Esophagus squamous epithelium (tissue), 5 donors: ENCODE results near the gene HMGN3. TPM values are rescaled to one million over a fixed set of nuclear protein-coding genes. Genes with fewer than 3 reads are reported as not detected.

ENCODE experiments used
- DNase-seq: peaks from one replicate; lab custom pipeline; 2025; lab: John Stamatoyannopoulos, UW
- H3K27ac ChIP-seq, 4 donors: fragments of 200-600 bp; sonication (generic); one replicate each; pipeline ENCODE4 v1.5.1; 2016 to 2019; ENCODE audit warnings: mild to moderate bottlenecking in 1 of 4
- H3K27me3 ChIP-seq, 4 donors: fragments of 200-600 bp; sonication (generic); 1 replicate in 3 of 4; 2 replicates in 1 of 4; pipeline versions ENCODE4 v1.5.1 to v1.6.0; 2017 to 2021; ENCODE audit warnings: antibody characterized with exemption in 1 of 4
- H3K36me3 ChIP-seq, 3 donors: fragments of 200-600 bp; sonication (generic); one replicate each; pipeline ENCODE4 v1.5.1; 2016 to 2019
- H3K4me1 ChIP-seq, 3 donors: fragments of 200-600 bp; sonication (generic); one replicate each; pipeline ENCODE4 v1.5.1; 2017 to 2019
- H3K4me3 ChIP-seq, 4 donors: fragments of 200-600 bp; sonication (generic); 1 replicate in 3 of 4; 2 replicates in 1 of 4; pipeline ENCODE4 v1.5.1; 2016 to 2019; ENCODE audit warnings: mild to moderate bottlenecking in 2 of 4, moderate library complexity in 1 of 4
- H3K9me3 ChIP-seq, 3 donors: fragments of 200-600 bp; sonication (generic); one replicate each; pipeline ENCODE4 v1.5.1; 2016 to 2019
- POLR2A ChIP-seq, 4 donors: fragments of 450-650 bp; IDR thresholded peaks; one replicate each; pipeline ENCODE4 v1.6.1; 2017; ENCODE audit warnings: antibody characterized with exemption in 4 of 4, mild to moderate bottlenecking in 4 of 4, moderate library complexity in 3 of 4
- WGBS, 2 donors: methylation state at CpG; one replicate each; pipeline ENCODE4 v1.1.5; 2018; 5-methylcytosine and 5-hydroxymethylcytosine counted together
- intact Hi-C: fragments of 100-400 bp; cut with DNase I; formaldehyde crosslinking; loops from one replicate; pipeline ENCODE4 v1.15.0; 2022
- total RNA-seq, 4 donors: library from RNA; depleted of rRNA; stranded (reverse); fragments of >200 nt; gene quantifications; one replicate each; pipeline ENCODE4 v1.1.0, GENCODE V29; 2016
- TF ChIP-seq, protein P1 (sequence below), 6 experiments: fragments of 450-650 bp in 4 of 6; fragments of 200-600 bp in 2 of 6; sonication (generic) in 2 of 6; IDR thresholded peaks; one replicate each; pipeline ENCODE4 v1.5.1; 2016 to 2019; ENCODE audit warnings: antibody characterized with exemption in 6 of 6, mild to moderate bottlenecking in 4 of 6, moderate library complexity in 4 of 6
- donor health status: DM: yes; HTN: yes; CAD: no.

HMGN3 gene
- total RNA-seq, 4 donors from 2014 or later = 49.3 to 68.5 (median 55.2) TPM

DNA sequence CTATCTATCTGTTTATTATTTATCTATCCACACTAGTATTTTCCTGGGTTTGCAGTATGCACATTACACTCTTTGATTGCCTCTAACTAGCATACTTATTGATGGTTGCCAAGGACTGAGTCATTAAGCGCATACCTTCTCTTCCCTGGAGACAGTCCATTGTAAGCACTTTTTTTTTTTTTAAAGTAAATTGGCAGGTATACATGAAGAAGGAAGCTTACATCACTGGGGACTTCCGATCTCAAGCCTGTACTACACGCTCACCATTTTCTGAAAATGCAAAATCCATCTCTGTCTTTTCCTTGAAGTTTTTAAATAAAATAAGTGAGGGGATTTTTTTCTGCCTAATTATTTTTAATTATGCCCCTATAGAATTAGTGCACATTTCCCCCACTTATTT, 63.5 kb downstream of the HMGN3 start:
- H3K27me3 ChIP-seq = no peaks in the 10 kb centered on the region
- no peak overlapping the region for H3K4me3 ChIP-seq
- no peaks in the 10 kb centered on the region for H3K36me3 ChIP-seq
- H3K4me1 ChIP-seq = peaks cover 0 to 20% (median 2%) of the 10 kb centered on the region in 3 donors
- no peak for DNase-seq
- no peak overlapping the region for H3K27ac ChIP-seq
- intact Hi-C loops = no loop called here
- peaks cover 0 to 2% (median 0%) of the 10 kb centered on the region in 3 donors for H3K9me3 ChIP-seq
- TF ChIP-seq, protein P1, sequence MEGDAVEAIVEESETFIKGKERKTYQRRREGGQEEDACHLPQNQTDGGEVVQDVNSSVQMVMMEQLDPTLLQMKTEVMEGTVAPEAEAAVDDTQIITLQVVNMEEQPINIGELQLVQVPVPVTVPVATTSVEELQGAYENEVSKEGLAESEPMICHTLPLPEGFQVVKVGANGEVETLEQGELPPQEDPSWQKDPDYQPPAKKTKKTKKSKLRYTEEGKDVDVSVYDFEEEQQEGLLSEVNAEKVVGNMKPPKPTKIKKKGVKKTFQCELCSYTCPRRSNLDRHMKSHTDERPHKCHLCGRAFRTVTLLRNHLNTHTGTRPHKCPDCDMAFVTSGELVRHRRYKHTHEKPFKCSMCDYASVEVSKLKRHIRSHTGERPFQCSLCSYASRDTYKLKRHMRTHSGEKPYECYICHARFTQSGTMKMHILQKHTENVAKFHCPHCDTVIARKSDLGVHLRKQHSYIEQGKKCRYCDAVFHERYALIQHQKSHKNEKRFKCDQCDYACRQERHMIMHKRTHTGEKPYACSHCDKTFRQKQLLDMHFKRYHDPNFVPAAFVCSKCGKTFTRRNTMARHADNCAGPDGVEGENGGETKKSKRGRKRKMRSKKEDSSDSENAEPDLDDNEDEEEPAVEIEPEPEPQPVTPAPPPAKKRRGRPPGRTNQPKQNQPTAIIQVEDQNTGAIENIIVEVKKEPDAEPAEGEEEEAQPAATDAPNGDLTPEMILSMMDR (IDR thresholded peaks at IDR 0.05) = no peak
- TF ChIP-seq POLR2A (IDR thresholded peaks at IDR 0.05) = no peak
- 27 to 28% methylated on average over 3 of the region's 3 CpGs for WGBS, 2 donors

DNA sequence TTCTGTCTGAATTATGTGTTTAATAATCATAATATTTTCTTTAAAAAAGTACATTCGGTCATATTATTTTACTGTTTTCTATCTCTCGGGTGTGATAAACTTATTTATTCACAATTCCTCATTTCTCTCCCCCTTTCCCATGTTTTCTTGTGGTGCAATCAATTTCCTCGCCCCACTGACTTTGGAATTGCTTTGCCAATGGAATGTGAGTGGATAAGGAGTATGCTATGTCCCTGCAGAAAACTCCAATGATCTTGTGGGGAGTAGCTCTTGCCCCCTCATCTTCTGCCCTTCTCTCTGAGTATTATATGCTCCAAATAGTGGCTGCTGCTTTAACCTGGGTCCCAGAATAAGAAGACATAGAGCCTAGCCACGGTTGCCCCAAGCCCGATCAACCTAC, 64.1 kb downstream of the HMGN3 start:
- no peak overlapping the region for H3K27ac ChIP-seq
- WGBS, 2 donors = 70 to 81% methylated on average over 5 of the region's 5 CpGs
- no peak for TF ChIP-seq POLR2A (IDR thresholded peaks at IDR 0.05)
- TF ChIP-seq, protein P1 (IDR thresholded peaks at IDR 0.05) = no peak
- H3K4me1 ChIP-seq = peaks cover 0 to 20% (median 2%) of the 10 kb centered on the region in 3 donors
- intact Hi-C loops = no loop called here
- no peaks in the 10 kb centered on the region for H3K9me3 ChIP-seq
- DNase-seq = no peak
- no peaks in the 10 kb centered on the region for H3K27me3 ChIP-seq
- no peak overlapping the region for H3K4me3 ChIP-seq
- H3K36me3 ChIP-seq = no peaks in the 10 kb centered on the region

DNA sequence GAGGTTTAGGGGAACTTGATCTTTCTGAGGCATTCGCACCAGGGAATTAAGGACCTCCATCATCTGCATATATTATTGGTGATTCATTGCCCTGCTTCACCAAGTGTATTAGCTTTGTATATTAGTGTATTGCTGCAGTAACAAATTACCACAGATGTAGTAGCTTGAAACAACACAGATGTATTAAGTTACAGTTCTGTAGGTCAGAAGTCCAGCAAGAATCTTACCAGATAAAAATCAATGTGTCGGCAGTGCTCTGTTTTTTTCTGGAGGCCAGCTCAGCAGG, 65.8 kb downstream of the HMGN3 start:
- peaks cover 0 to 20% (median 2%) of the 10 kb centered on the region in 3 donors for H3K4me1 ChIP-seq
- H3K4me3 ChIP-seq = no peak overlapping the region
- no peaks in the 10 kb centered on the region for H3K36me3 ChIP-seq
- H3K27ac ChIP-seq = no peak overlapping the region
- TF ChIP-seq, protein P1 (IDR thresholded peaks at IDR 0.05) = no peak
- TF ChIP-seq POLR2A (IDR thresholded peaks at IDR 0.05) = no peak
- intact Hi-C loops = no loop called here
- no peak for DNase-seq
- 80% methylated on average over 2 of the region's 2 CpGs for WGBS, 2 donors
- H3K9me3 ChIP-seq = no peaks in the 10 kb centered on the region
- no peaks in the 10 kb centered on the region for H3K27me3 ChIP-seq

DNA sequence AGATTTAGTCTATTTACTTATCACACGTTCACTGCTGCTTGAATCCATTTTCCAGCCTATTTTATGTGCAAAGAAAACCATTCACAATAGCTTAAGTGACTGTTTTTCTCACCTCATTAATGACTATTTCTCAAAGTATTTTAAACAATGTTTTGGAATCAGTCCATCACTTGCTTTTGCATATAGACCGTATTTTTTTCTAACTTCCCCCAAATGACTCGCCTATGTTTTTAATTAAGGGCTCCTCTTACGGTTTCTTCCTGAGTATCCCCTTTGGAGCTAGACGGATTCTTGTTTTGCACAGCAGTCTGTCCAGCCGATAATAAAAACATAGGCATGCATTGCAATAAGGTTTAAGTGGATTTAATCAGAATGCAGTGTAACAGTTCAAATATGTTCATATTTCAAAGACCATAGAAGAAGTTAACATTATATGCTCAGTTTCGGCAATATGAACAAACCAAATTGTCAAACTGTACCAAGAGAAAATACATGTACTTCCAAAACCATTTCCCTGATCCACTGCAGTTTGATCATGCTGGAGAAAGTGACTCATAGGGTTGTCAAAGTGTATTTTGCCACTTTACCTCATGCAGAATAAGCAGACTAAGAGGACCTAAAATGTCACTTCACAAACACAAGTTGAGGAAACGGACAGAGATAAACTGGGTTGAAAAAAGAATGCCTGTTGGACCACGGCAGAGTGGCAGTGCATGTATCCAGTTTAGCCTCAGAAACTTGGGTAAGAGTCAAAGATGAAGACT, 66.4 kb downstream of the HMGN3 start:
- no peaks in the 10 kb centered on the region for H3K36me3 ChIP-seq
- H3K4me3 ChIP-seq = no peak overlapping the region
- no peaks in the 10 kb centered on the region for H3K27me3 ChIP-seq
- no peak overlapping the region for H3K27ac ChIP-seq
- TF ChIP-seq, protein P1 (IDR thresholded peaks at IDR 0.05) = no peak
- no peak for TF ChIP-seq POLR2A (IDR thresholded peaks at IDR 0.05)
- no peaks in the 10 kb centered on the region for H3K9me3 ChIP-seq
- no peak for DNase-seq
- H3K4me1 ChIP-seq = peaks cover 0 to 20% (median 2%) of the 10 kb centered on the region in 3 donors
- intact Hi-C loops = no loop called here
- 34 to 37% methylated on average over 9 of the region's 9 CpGs for WGBS, 2 donors

DNA sequence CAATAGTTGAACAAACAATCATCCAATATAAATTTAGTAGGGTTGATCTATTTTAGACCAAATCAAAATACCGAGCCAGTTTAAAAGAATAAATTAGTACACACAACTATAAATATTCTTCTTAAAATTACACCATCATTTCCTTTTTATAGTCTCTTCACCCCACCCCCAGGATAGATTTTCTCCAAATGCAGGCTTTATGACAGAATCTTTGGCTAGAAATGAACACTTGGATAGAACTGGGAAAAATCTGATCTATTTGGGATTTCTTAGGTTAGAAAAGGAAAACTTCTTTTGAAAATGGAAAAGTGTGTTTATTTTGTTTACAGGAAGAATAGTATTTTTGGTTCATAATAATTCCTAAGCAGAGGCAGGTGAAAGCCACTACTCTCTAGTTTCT, 74.6 kb downstream of the HMGN3 start:
- Histone ChIP-seq H3K36me3 (no peaks in the 10 kb centered on the region), H3K9me3 (no peaks in the 10 kb centered on the region), H3K27ac (no peak overlapping the region), H3K4me1 (no peaks in the 10 kb centered on the region), H3K4me3 (no peak overlapping the region), H3K27me3 (no peaks in the 10 kb centered on the region)
- WGBS, 2 donors = 58 to 73% methylated on average over 1 of the region's 1 CpG
- intact Hi-C loops = no loop called here
- DNase-seq = no peak
- no peak for TF ChIP-seq POLR2A (IDR thresholded peaks at IDR 0.05)
- TF ChIP-seq, protein P1 (IDR thresholded peaks at IDR 0.05) = no peak
